Loucy (cell line): ENCODE results near the gene MTARC2.

Experiments used
- H2AFZ ChIP-seq: fragments of 200-600 bp; sonication (generic); 2 replicates; pipeline ENCODE4 v1.6.0; 2016; ENCODE audit warnings: antibody characterized with exemption, mild to moderate bottlenecking, low read length, moderate library complexity
- H3F3A ChIP-seq: fragments of 200-600 bp; 2 replicates; pipeline ENCODE4 v1.6.0; 2016; ENCODE audit warnings: antibody characterized with exemption, low read depth, mild to moderate bottlenecking
- H3K27me3 ChIP-seq: fragments of 200-600 bp; sonication (generic); 2 replicates; pipeline ENCODE4 v1.6.1; 2014; ENCODE audit warnings: low read length, mild to moderate bottlenecking; ENCODE audit not compliant: insufficient read depth, poor library complexity, severe bottlenecking
- H3K36me3 ChIP-seq: fragments of 200-600 bp; sonication (generic); 2 replicates; pipeline ENCODE4 v1.6.1; 2016; ENCODE audit warnings: low read length; ENCODE audit not compliant: insufficient read depth
- H3K4me1 ChIP-seq: fragments of 200-600 bp; sonication (generic); 2 replicates; pipeline ENCODE4 v1.5.1; 2014; ENCODE audit warnings: low read length, mild to moderate bottlenecking; ENCODE audit not compliant: insufficient read depth, poor library complexity, severe bottlenecking
- H3K4me2 ChIP-seq: fragments of 200-600 bp; sonication (generic); 2 replicates; pipeline ENCODE4 v1.6.0; 2014; ENCODE audit warnings: antibody characterized with exemption, low read length, low read depth, mild to moderate bottlenecking; ENCODE audit not compliant: poor library complexity, severe bottlenecking
- H3K4me3 ChIP-seq: fragments of 200-600 bp; sonication (generic); 2 replicates; pipeline ENCODE4 v1.5.1; 2014; ENCODE audit warnings: low read length, mild to moderate bottlenecking, mixed read lengths; ENCODE audit not compliant: poor library complexity, severe bottlenecking
- H3K79me2 ChIP-seq: fragments of 200-600 bp; sonication (generic); 2 replicates; pipeline ENCODE4 v1.6.1; 2014; ENCODE audit warnings: low read length; ENCODE audit not compliant: insufficient read depth
- H3K9ac ChIP-seq: fragments of 200-600 bp; sonication (generic); 2 replicates; pipeline ENCODE4 v1.6.0; 2014; ENCODE audit warnings: mild to moderate bottlenecking, low read depth, low read length, moderate library complexity; ENCODE audit not compliant: poor library complexity, severe bottlenecking
- H3K9me2 ChIP-seq: fragments of 200-600 bp; sonication (generic); replicated peaks from 2 replicates; pipeline ENCODE4 v1.6.1; 2016; ENCODE audit warnings: low read depth, low read length, mixed read lengths
- H3K9me3 ChIP-seq: fragments of 200-600 bp; sonication (generic); 2 replicates; pipeline ENCODE4 v1.6.1; 2014; ENCODE audit warnings: mild to moderate bottlenecking, antibody characterized with exemption, low read length, low read depth; ENCODE audit not compliant: insufficient read depth
- H4K20me1 ChIP-seq: fragments of 200-600 bp; sonication (generic); 2 replicates; pipeline ENCODE4 v1.6.0; 2014; ENCODE audit warnings: antibody characterized with exemption, low read length, mild to moderate bottlenecking; ENCODE audit not compliant: insufficient read depth, poor library complexity, severe bottlenecking
- EZH2phosphoT487 ChIP-seq: fragments of 200-600 bp; IDR thresholded peaks from 2 replicates; pipeline ENCODE4 v1.6.1; 2018; ENCODE audit warnings: antibody characterized with exemption, mild to moderate bottlenecking, moderate library complexity, borderline replicate concordance
- TF ChIP-seq, protein P1 (sequence below): fragments of 200-600 bp; sonication (generic); conservative IDR thresholded peaks from 2 replicates; pipeline ENCODE4 v1.5.1; 2014; ENCODE audit warnings: mild to moderate bottlenecking, antibody characterized with exemption, low read length

Gene MTARC2

DNA sequence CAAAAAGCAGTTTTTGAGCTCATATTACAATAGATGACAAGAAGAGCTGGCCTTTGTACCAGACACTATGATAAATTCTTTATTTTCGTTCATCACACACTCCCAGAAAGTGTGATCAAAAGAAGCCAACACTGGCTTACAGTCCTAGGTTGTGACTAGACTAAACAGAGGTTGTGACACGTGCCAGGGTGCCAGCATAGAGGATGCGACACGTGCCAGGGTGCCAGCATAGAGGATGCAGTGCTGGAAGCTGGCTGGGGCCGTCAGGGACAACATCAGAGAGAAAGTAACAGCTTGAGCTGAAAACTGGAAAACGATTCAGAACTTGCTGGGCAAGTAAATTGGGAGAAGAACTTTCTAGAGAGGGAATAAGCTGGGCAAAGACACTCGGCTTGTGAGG is 40.8 kb downstream of the MTARC2 start:
- no peak overlapping the region for H3K4me2 ChIP-seq
- no peak overlapping the region for H3K9ac ChIP-seq
- H4K20me1 ChIP-seq: no peaks in the 10 kb centered on the region
- no peaks in the 10 kb centered on the region for H3K36me3 ChIP-seq
- H3K27me3 ChIP-seq: no peaks in the 10 kb centered on the region
- H3K9me3 ChIP-seq: no peaks in the 10 kb centered on the region
- H3F3A ChIP-seq: no peaks in the 10 kb centered on the region
- H2AFZ ChIP-seq: no peak overlapping the region
- H3K9me2 ChIP-seq: no peaks in the 10 kb centered on the region
- H3K79me2 ChIP-seq: no peaks in the 10 kb centered on the region
- H3K4me1 ChIP-seq: no peaks in the 10 kb centered on the region
- H3K4me3 ChIP-seq: no peak overlapping the region
- TF ChIP-seq EZH2phosphoT487: no peak
- TF ChIP-seq, protein P1, sequence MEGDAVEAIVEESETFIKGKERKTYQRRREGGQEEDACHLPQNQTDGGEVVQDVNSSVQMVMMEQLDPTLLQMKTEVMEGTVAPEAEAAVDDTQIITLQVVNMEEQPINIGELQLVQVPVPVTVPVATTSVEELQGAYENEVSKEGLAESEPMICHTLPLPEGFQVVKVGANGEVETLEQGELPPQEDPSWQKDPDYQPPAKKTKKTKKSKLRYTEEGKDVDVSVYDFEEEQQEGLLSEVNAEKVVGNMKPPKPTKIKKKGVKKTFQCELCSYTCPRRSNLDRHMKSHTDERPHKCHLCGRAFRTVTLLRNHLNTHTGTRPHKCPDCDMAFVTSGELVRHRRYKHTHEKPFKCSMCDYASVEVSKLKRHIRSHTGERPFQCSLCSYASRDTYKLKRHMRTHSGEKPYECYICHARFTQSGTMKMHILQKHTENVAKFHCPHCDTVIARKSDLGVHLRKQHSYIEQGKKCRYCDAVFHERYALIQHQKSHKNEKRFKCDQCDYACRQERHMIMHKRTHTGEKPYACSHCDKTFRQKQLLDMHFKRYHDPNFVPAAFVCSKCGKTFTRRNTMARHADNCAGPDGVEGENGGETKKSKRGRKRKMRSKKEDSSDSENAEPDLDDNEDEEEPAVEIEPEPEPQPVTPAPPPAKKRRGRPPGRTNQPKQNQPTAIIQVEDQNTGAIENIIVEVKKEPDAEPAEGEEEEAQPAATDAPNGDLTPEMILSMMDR: no peak

DNA sequence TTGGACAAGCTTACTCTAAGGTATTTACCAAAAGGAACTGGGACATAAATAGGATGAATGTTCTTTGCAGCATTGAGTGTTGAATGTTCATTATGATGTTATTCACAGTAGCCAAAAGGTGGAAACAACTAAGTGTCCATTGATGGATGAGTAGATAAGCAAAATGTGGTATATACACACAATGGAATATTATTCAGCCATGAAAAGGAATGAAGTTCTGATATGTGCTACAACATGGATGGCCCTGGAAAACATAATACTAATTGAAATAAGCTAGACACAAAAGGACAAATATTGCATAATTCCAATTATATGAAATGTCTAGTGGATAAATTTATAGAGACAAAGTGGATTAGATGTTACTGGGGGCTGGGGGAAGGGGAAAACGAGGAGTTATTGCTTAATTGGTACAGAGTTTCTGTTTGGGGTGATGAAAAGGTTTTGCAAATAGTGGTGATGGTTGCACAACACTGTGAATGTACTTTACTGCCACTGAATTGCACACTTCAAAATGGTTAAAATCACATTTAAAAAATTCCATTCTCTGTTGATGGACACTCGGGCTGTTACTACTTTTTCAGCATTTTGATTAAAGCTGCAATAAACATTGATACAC is 41.5 kb downstream of the MTARC2 start:
- H3K4me3 ChIP-seq: no peak overlapping the region
- H3F3A ChIP-seq: no peaks in the 10 kb centered on the region
- no peaks in the 10 kb centered on the region for H4K20me1 ChIP-seq
- no peaks in the 10 kb centered on the region for H3K9me3 ChIP-seq
- H3K79me2 ChIP-seq: no peaks in the 10 kb centered on the region
- TF ChIP-seq, protein P1: no peak
- no peak for TF ChIP-seq EZH2phosphoT487
- no peaks in the 10 kb centered on the region for H3K4me1 ChIP-seq
- H3K27me3 ChIP-seq: no peaks in the 10 kb centered on the region
- H2AFZ ChIP-seq: no peak overlapping the region
- no peaks in the 10 kb centered on the region for H3K9me2 ChIP-seq
- no peak overlapping the region for H3K4me2 ChIP-seq
- H3K36me3 ChIP-seq: no peaks in the 10 kb centered on the region
- H3K9ac ChIP-seq: no peak overlapping the region

DNA sequence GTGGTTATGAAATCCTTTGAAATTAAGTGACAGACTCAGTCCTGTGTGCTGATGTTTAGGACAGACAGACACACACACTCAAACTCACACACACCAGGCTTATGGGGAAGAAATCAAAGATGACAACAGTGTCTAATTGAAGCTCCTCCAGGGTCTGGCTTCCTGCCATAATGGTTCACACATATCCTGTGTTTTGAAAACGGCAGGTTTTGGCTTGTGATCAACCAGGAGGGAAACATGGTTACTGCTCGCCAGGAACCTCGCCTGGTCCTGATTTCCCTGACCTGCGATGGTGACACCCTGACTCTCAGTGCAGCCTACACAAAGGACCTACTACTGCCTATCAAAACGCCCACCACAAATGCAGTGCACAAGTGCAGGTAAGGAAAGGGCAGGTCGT is 43.2 kb downstream of the MTARC2 start:
- no peak for TF ChIP-seq EZH2phosphoT487
- TF ChIP-seq, protein P1: no peak
- Histone ChIP-seq H3K9me2 (no peaks in the 10 kb centered on the region), H3K27me3 (no peaks in the 10 kb centered on the region), H4K20me1 (no peaks in the 10 kb centered on the region), H3K4me3 (no peak overlapping the region), H3F3A (no peaks in the 10 kb centered on the region), H3K4me1 (no peaks in the 10 kb centered on the region), H3K9ac (no peak overlapping the region), H3K79me2 (no peaks in the 10 kb centered on the region), H2AFZ (peak overlapping the region; percentile 55; the same call in 1 of the 2 replicates), H3K9me3 (no peaks in the 10 kb centered on the region), H3K36me3 (no peaks in the 10 kb centered on the region), H3K4me2 (no peak overlapping the region)
